Measurements from ENCODE around the gene BMPR1A.

The BMPR1A gene

GRCh38 chr10:86801995-86802394, 45.6 kb downstream of the BMPR1A start:
- Histone ChIP-seq H3K4me3 (ENCODE audit: low read depth, low read length) (no peak overlapping the region), H3K27ac (no peak overlapping the region), H3K9me3 (ENCODE audit: control insufficient read depth, low read length) (no peaks in the 10 kb centered on the region), H3K27me3 (ENCODE audit: control insufficient read depth, insufficient read depth, low read length) (no peaks in the 10 kb centered on the region), H3K4me1 (no peaks in the 10 kb centered on the region), H3K36me3 (ENCODE audit: control insufficient read depth, insufficient read depth, low read length) (no peaks in the 10 kb centered on the region), H3K9ac (no peak overlapping the region), H3K4me2 (ENCODE audit: low read length) (no peak overlapping the region), H3K79me2 (no peaks in the 10 kb centered on the region), H2AFZ (no peak overlapping the region)
- TF ChIP-seq CTCF (IDR thresholded peaks at IDR 0.05): no peak

GRCh38 chr10:86802473-86803108, 46.2 kb downstream of the BMPR1A start:
- Histone ChIP-seq H3K27me3 (ENCODE audit: control insufficient read depth, insufficient read depth, low read length) (no peaks in the 10 kb centered on the region), H3K4me3 (ENCODE audit: low read depth, low read length) (no peak overlapping the region), H3K4me2 (ENCODE audit: low read length) (no peak overlapping the region), H3K4me1 (no peaks in the 10 kb centered on the region), H3K9ac (no peak overlapping the region), H3K36me3 (ENCODE audit: control insufficient read depth, insufficient read depth, low read length) (no peaks in the 10 kb centered on the region), H3K9me3 (ENCODE audit: control insufficient read depth, low read length) (no peaks in the 10 kb centered on the region), H3K27ac (no peak overlapping the region), H3K79me2 (no peaks in the 10 kb centered on the region), H2AFZ (no peak overlapping the region)
- no peak for TF ChIP-seq CTCF (IDR thresholded peaks at IDR 0.05)

GRCh38 chr10:86803156-86803555, 46.7 kb downstream of the BMPR1A start:
- Histone ChIP-seq H3K4me2 (ENCODE audit: low read length) (no peak overlapping the region), H3K79me2 (no peaks in the 10 kb centered on the region), H3K4me3 (ENCODE audit: low read depth, low read length) (no peak overlapping the region), H3K36me3 (ENCODE audit: control insufficient read depth, insufficient read depth, low read length) (no peaks in the 10 kb centered on the region), H3K9ac (no peak overlapping the region), H3K4me1 (no peaks in the 10 kb centered on the region), H3K9me3 (ENCODE audit: control insufficient read depth, low read length) (no peaks in the 10 kb centered on the region), H3K27ac (no peak overlapping the region), H3K27me3 (ENCODE audit: control insufficient read depth, insufficient read depth, low read length) (no peaks in the 10 kb centered on the region), H2AFZ (no peak overlapping the region)
- no peak for TF ChIP-seq CTCF (IDR thresholded peaks at IDR 0.05)

- H2AFZ ChIP-seq: no peak overlapping the region
- H3K4me3 ChIP-seq (ENCODE audit: low read depth, low read length): no peak overlapping the region
- peaks cover 3% of the 10 kb centered on the region for H3K79me2 ChIP-seq
- no peaks in the 10 kb centered on the region for H3K9me3 ChIP-seq (ENCODE audit: control insufficient read depth, low read length)
- no peaks in the 10 kb centered on the region for H3K27me3 ChIP-seq (ENCODE audit: control insufficient read depth, insufficient read depth, low read length)
- H3K36me3 ChIP-seq (ENCODE audit: control insufficient read depth, insufficient read depth, low read length): no peaks in the 10 kb centered on the region
- H3K4me1 ChIP-seq: no peaks in the 10 kb centered on the region
- no peak for TF ChIP-seq CTCF (IDR thresholded peaks at IDR 0.05)
- H3K4me2 ChIP-seq (ENCODE audit: low read length): no peak overlapping the region
- no peak overlapping the region for H3K27ac ChIP-seq
- H3K9ac ChIP-seq: no peak overlapping the region
Observed at GRCh38 chr10:86804805-86805204, 48.4 kb downstream of the BMPR1A start.

GRCh38 chr10:86813101-86813500, 56.7 kb downstream of the BMPR1A start:
- Histone ChIP-seq H3K36me3 (ENCODE audit: control insufficient read depth, insufficient read depth, low read length) (no peaks in the 10 kb centered on the region), H3K9me3 (ENCODE audit: control insufficient read depth, low read length) (no peaks in the 10 kb centered on the region), H3K27me3 (ENCODE audit: control insufficient read depth, insufficient read depth, low read length) (no peaks in the 10 kb centered on the region), H3K27ac (no peak overlapping the region), H3K9ac (no peak overlapping the region), H3K4me2 (ENCODE audit: low read length) (no peak overlapping the region), H2AFZ (no peak overlapping the region), H3K79me2 (peaks cover 41% of the 10 kb centered on the region), H3K4me1 (no peaks in the 10 kb centered on the region), H3K4me3 (ENCODE audit: low read depth, low read length) (no peak overlapping the region)
- TF ChIP-seq CTCF (IDR thresholded peaks at IDR 0.05): no peak

Data from parathyroid adenoma (tissue), 2 donors.